Natural killer cell (primary cell): ENCODE data around the gene SPEF2. TPM values are rescaled to one million over a fixed set of nuclear protein-coding genes. Genes with fewer than 3 reads are reported as not detected.

Experiments used
- ATAC-seq, 3 donors: fragments of 150-1000 bp in 2 of 3; fragments of 200-7000 bp in 1 of 3; cut with Tn5 transposase; 1 replicate in 1 of 3; 2 replicates in 2 of 3; pipeline ENCODE4 v1.10.0; 2021; ENCODE audit warnings: mild to moderate bottlenecking in 2 of 3, moderate library complexity in 2 of 3
- DNase-seq, 2 donors: peaks; one replicate each; pipeline versions ENCODE4 v3.0.0 to v3.0.0-alpha.2; 2013 to 2021; ENCODE audit warnings: mixed read lengths in 1 of 2
- H3K27ac ChIP-seq: one replicate; pipeline ENCODE4 v1.5.1; 2013; ENCODE audit warnings: mild to moderate bottlenecking, low read length
- H3K27me3 ChIP-seq: one replicate; pipeline ENCODE4 v1.6.1; 2013; ENCODE audit warnings: low read length; ENCODE audit not compliant: control insufficient read depth, insufficient read depth
- H3K36me3 ChIP-seq: one replicate; pipeline ENCODE4 v1.6.1; 2013; ENCODE audit warnings: low read length; ENCODE audit not compliant: control insufficient read depth, insufficient read depth
- H3K4me1 ChIP-seq: one replicate; pipeline ENCODE4 v1.6.1; 2013; ENCODE audit warnings: low read length; ENCODE audit not compliant: control insufficient read depth, insufficient read depth
- H3K4me3 ChIP-seq: one replicate; pipeline ENCODE4 v1.5.1; 2013; ENCODE audit warnings: low read length
- H3K9me3 ChIP-seq: one replicate; pipeline ENCODE4 v1.6.1; 2013; ENCODE audit warnings: low read length; ENCODE audit not compliant: control insufficient read depth, insufficient read depth
- H3K27ac Mint-ChIP-seq, 2 donors: one replicate each; pipeline ENCODE4 v1.8.0; 2022; ENCODE audit warnings: mild to moderate bottlenecking in 2 of 2, mixed read lengths in 2 of 2, moderate library complexity in 1 of 2
- H3K27me3 Mint-ChIP-seq, 2 donors: one replicate each; pipeline ENCODE4 v1.8.0; 2022; ENCODE audit warnings: low read depth in 2 of 2, mixed read lengths in 2 of 2
- H3K36me3 Mint-ChIP-seq: one replicate; pipeline ENCODE4 v1.8.0; 2022; ENCODE audit warnings: mixed read lengths
- H3K4me1 Mint-ChIP-seq, 2 donors: one replicate each; pipeline ENCODE4 v1.8.0; 2022; ENCODE audit warnings: mixed read lengths in 2 of 2
- H3K4me3 Mint-ChIP-seq: one replicate; pipeline ENCODE4 v1.8.0; 2022; ENCODE audit warnings: mild to moderate bottlenecking, moderate library complexity, mixed read lengths
- H3K9me3 Mint-ChIP-seq, 2 donors: one replicate each; pipeline ENCODE4 v1.8.0; 2022; ENCODE audit warnings: mixed read lengths in 2 of 2
- CTCF ChIP-seq: fragments of 200-600 bp; IDR thresholded peaks from one replicate; pipeline ENCODE4 v1.8.0; 2022; ENCODE audit warnings: antibody characterized with exemption
- WGBS: methylation state at CpG from one replicate; pipeline ENCODE4 v1.1.7; 2013; ENCODE audit warnings: missing lambda C conversion rate; ENCODE audit not compliant: insufficient coverage; 5-methylcytosine and 5-hydroxymethylcytosine counted together
- intact Hi-C: fragments of 100-400 bp; cut with micrococcal nuclease; formaldehyde crosslinking; loops from one replicate; pipeline ENCODE4 v1.14.2; 2022
- total RNA-seq, 4 donors: library from RNA; stranded (reverse); fragments of 120-200 nt in 1 of 4; gene quantifications; one replicate each; pipeline versions ENCODE4 v1.2.3 to v1.2.4, GENCODE V29; 2013 to 2022

Gene SPEF2
- total RNA-seq, 3 donors from 2014 or later (not counting 1 experiment from before 2014, with no cell fraction given), result 6.2 to 13.1 (median 8.5) TPM

- TF ChIP-seq CTCF, result no peak
- H3K4me3 ChIP-seq, result no peak overlapping the region
- no peaks in the 10 kb centered on the region for H3K27me3 ChIP-seq
- ATAC-seq (no peak), DNase-seq (peak in 1 of 2 donors; percentile 42)
- H3K36me3 Mint-ChIP-seq, result no peaks in the 10 kb centered on the region
- H3K4me1 ChIP-seq, result no peaks in the 10 kb centered on the region
- H3K27me3 Mint-ChIP-seq, result peaks cover 0 to 6% of the 10 kb centered on the region in 2 donors
- intact Hi-C loops, result no loop called here
- no peaks in the 10 kb centered on the region for H3K9me3 ChIP-seq
- no peak overlapping the region for H3K27ac ChIP-seq
- no peak overlapping the region for H3K27ac Mint-ChIP-seq
- H3K4me3 Mint-ChIP-seq, result no peak overlapping the region
- H3K9me3 Mint-ChIP-seq, result no peaks in the 10 kb centered on the region
- WGBS, result 77% methylated on average over 3 of the region's 4 CpGs
- H3K4me1 Mint-ChIP-seq, result peaks cover 5% of the 10 kb centered on the region in 2 donors
- H3K36me3 ChIP-seq, result no peaks in the 10 kb centered on the region
These were observed 172.2 kb downstream of the SPEF2 start for GRCh38 chr5:35789732-35790456.

- Histone ChIP-seq H3K4me3 (no peak overlapping the region), H3K27ac (no peak overlapping the region), H3K9me3 (no peaks in the 10 kb centered on the region), H3K27me3 (no peaks in the 10 kb centered on the region), H3K36me3 (no peaks in the 10 kb centered on the region), H3K4me1 (no peaks in the 10 kb centered on the region)
- no CpG with 5 or more reads among the region's 1 CpG for WGBS
- DNase-seq, result no peak
- Mint-ChIP-seq H3K9me3 (no peaks in the 10 kb centered on the region), H3K27ac (no peak overlapping the region), H3K4me1 (peaks cover 5% of the 10 kb centered on the region in 2 donors), H3K36me3 (no peaks in the 10 kb centered on the region), H3K4me3 (no peak overlapping the region), H3K27me3 (peaks cover 0 to 6% of the 10 kb centered on the region in 2 donors)
- no peak for ATAC-seq
- intact Hi-C loops, result no loop called here
- no peak for TF ChIP-seq CTCF
These were observed 172.8 kb downstream of the SPEF2 start for GRCh38 chr5:35790457-35790822.

GRCh38 chr5:35794328-35794619 lies 176.6 kb downstream of the SPEF2 start:
- no peaks in the 10 kb centered on the region for H3K36me3 ChIP-seq
- intact Hi-C loops, result no loop called here
- H3K27me3 Mint-ChIP-seq, result no peaks in the 10 kb centered on the region

More at GRCh38 chr5:35794328-35794619, 176.6 kb downstream of the SPEF2 start:
- no peak overlapping the region for H3K27ac Mint-ChIP-seq
- no peak overlapping the region for H3K4me3 Mint-ChIP-seq
- H3K4me1 Mint-ChIP-seq, result peaks cover 6 to 9% of the 10 kb centered on the region in 2 donors
- H3K27ac ChIP-seq, result no peak overlapping the region
- TF ChIP-seq CTCF, result no peak
- H3K4me1 ChIP-seq, result no peaks in the 10 kb centered on the region
- H3K9me3 ChIP-seq, result no peaks in the 10 kb centered on the region
- no peaks in the 10 kb centered on the region for H3K9me3 Mint-ChIP-seq
- no peak for ATAC-seq
- H3K27me3 ChIP-seq, result no peaks in the 10 kb centered on the region
- no peaks in the 10 kb centered on the region for H3K36me3 Mint-ChIP-seq
- H3K4me3 ChIP-seq, result no peak overlapping the region
- DNase-seq, result no peak
